ENCODE measurements around the gene ABCA13.

GRCh38 chr7:48634116-48634632 is 462.9 kb downstream of the ABCA13 start:
- TF ChIP-seq POLR2AphosphoS5 (IDR thresholded peaks at IDR 0.05) (no peak), CTCF (IDR thresholded peaks at IDR 0.05) (no peak), POLR2A (IDR thresholded peaks at IDR 0.05) (no peak), EP300 (IDR thresholded peaks at IDR 0.05) (no peak)

Data from gastroesophageal sphincter (tissue), 3 donors.